HG03432 (cell line): Measurements from ENCODE around the gene CFAP157.

Source experiments
- ATAC-seq: cut with Tn5 transposase; IDR thresholded peaks from one replicate; pipeline ENCODE4 v1.9.1; 2021; ENCODE audit warnings: mild to moderate bottlenecking, moderate library complexity; ENCODE audit not compliant: unreplicated experiment

Gene CFAP157

GRCh38 chr9:127758843-127759242 lies 52.1 kb downstream of the CFAP157 start:
- no peak for ATAC-seq

GRCh38 chr9:127761061-127761460 lies 54.3 kb downstream of the CFAP157 start:
- ATAC-seq: no peak

GRCh38 chr9:127761491-127761956 lies 54.7 kb downstream of the CFAP157 start:
- ATAC-seq: no peak

GRCh38 chr9:127762111-127762676 lies 55.4 kb downstream of the CFAP157 start:
- ATAC-seq: no peak

- no peak for ATAC-seq
These were observed 57.2 kb downstream of the CFAP157 start for GRCh38 chr9:127763918-127764384.

- ATAC-seq: no peak
These were observed 58.6 kb downstream of the CFAP157 start for GRCh38 chr9:127765418-127765817.
